ENCODE results near the gene DTX2.
"Not testable (repeated sequence)": the region's sequence is repeated elsewhere in the genome, so short reads cannot be mapped to it uniquely, and the experiment has no call there.

Gene DTX2

GRCh38 chr7:76512941-76513816 is 51.7 kb downstream of the DTX2 start:
- Histone ChIP-seq H3K36me3 (replicated peaks) (no peaks in the 10 kb centered on the region), H3K27ac (no peak overlapping the region), H3K4me3 (ENCODE audit: low read depth, low read length) (no peak overlapping the region), H3K27me3 (replicated peaks) (no peaks in the 10 kb centered on the region)
- TF ChIP-seq CTCF (IDR thresholded peaks at IDR 0.05; ENCODE audit: low read depth, low read length, missing control alignments) = peak; percentile 67
- no peak for DNase-seq
- in situ Hi-C loops (cut with HindIII; ENCODE audit: low pct_ligation_motif_present, low sequenced_read_pairs) = no loop called here

GRCh38 chr7:76513817-76514799 is 52.6 kb downstream of the DTX2 start:
- no peak for TF ChIP-seq CTCF (IDR thresholded peaks at IDR 0.05; ENCODE audit: low read depth, low read length, missing control alignments)
- Histone ChIP-seq H3K4me3 (ENCODE audit: low read depth, low read length) (no peak overlapping the region), H3K36me3 (replicated peaks) (no peaks in the 10 kb centered on the region), H3K27me3 (replicated peaks) (no peaks in the 10 kb centered on the region), H3K27ac (no peak overlapping the region)
- in situ Hi-C loops (cut with HindIII; ENCODE audit: low pct_ligation_motif_present, low sequenced_read_pairs) = no loop called here
- no peak for DNase-seq

- DNase-seq = no peak
- in situ Hi-C loops (cut with HindIII; ENCODE audit: low pct_ligation_motif_present, low sequenced_read_pairs) = no loop called here
- TF ChIP-seq CTCF (IDR thresholded peaks at IDR 0.05; ENCODE audit: low read depth, low read length, missing control alignments) = no peak
- Histone ChIP-seq H3K4me3 (ENCODE audit: low read depth, low read length) (no peak overlapping the region), H3K27ac (no peak overlapping the region), H3K36me3 (replicated peaks) (no peaks in the 10 kb centered on the region), H3K27me3 (replicated peaks) (no peaks in the 10 kb centered on the region)
Observed at GRCh38 chr7:76514926-76515771, 53.6 kb downstream of the DTX2 start.

- Histone ChIP-seq H3K27me3 (replicated peaks) (no peaks in the 10 kb centered on the region), H3K4me3 (ENCODE audit: low read depth, low read length) (peak overlapping the region; percentile 43), H3K36me3 (replicated peaks) (no peaks in the 10 kb centered on the region), H3K27ac (no peak overlapping the region)
- TF ChIP-seq CTCF (IDR thresholded peaks at IDR 0.05; ENCODE audit: low read depth, low read length, missing control alignments) = peak; percentile 99
- in situ Hi-C loops (cut with HindIII; ENCODE audit: low pct_ligation_motif_present, low sequenced_read_pairs) = no loop called here
- peak; percentile 36 for DNase-seq
Observed at GRCh38 chr7:76515999-76516443, 54.5 kb downstream of the DTX2 start.

- H3K27ac ChIP-seq; DNase-seq; H3K36me3 ChIP-seq (replicated peaks); H3K27me3 ChIP-seq (replicated peaks); H3K4me3 ChIP-seq (ENCODE audit: low read depth, low read length); in situ Hi-C loops (cut with HindIII; ENCODE audit: low pct_ligation_motif_present, low sequenced_read_pairs): not testable (repeated sequence)
Observed at GRCh38 chr7:76516932-76517331, 55.4 kb downstream of the DTX2 start.

GRCh38 chr7:76526183-76526582 is 64.7 kb downstream of the DTX2 start:
- H3K4me3 ChIP-seq (ENCODE audit: low read depth, low read length); H3K27ac ChIP-seq; H3K36me3 ChIP-seq (replicated peaks); in situ Hi-C loops (cut with HindIII; ENCODE audit: low pct_ligation_motif_present, low sequenced_read_pairs); H3K27me3 ChIP-seq (replicated peaks); DNase-seq: not testable (repeated sequence)

GRCh38 chr7:76531643-76532042 is 70.1 kb downstream of the DTX2 start:
- H3K4me3 ChIP-seq (ENCODE audit: low read depth, low read length); DNase-seq; H3K27ac ChIP-seq; H3K27me3 ChIP-seq (replicated peaks); H3K36me3 ChIP-seq (replicated peaks); in situ Hi-C loops (cut with HindIII; ENCODE audit: low pct_ligation_motif_present, low sequenced_read_pairs): not testable (repeated sequence)

- in situ Hi-C loops (cut with HindIII; ENCODE audit: low pct_ligation_motif_present, low sequenced_read_pairs); H3K27me3 ChIP-seq (replicated peaks); H3K27ac ChIP-seq; H3K4me3 ChIP-seq (ENCODE audit: low read depth, low read length); DNase-seq; H3K36me3 ChIP-seq (replicated peaks): not testable (repeated sequence)
Observed at GRCh38 chr7:76543197-76543596, 81.7 kb downstream of the DTX2 start, which contains the start of gene SPDYE16. Gene SPDYE16, minus strand, starts transcription at chr7:76543297. Its CDS starts 1,838 bp downstream, at chr7:76541459.

All from brain microvascular endothelial cell (primary cell).